ENCODE results near the gene EDC4. TPM values are rescaled to one million over a fixed set of nuclear protein-coding genes. Genes with fewer than 3 reads are reported as not detected.
A peak's percentile ranks its signal among the peaks of the same experiment; 100 is the strongest.

Gene EDC4
- total RNA-seq, 4 donors from 2014 or later, result 31.4 to 68.2 (median 41.2) TPM

- DNase-seq, result peak; percentile 71 to 78
- no peak for TF ChIP-seq POLR2A (IDR thresholded peaks at IDR 0.05)
- TF ChIP-seq CTCF (IDR thresholded peaks at IDR 0.05), result peak; percentile 34 to 89 (median 86)
- H3K36me3 ChIP-seq, result peaks cover 6 to 13% of the 10 kb centered on the region in 2 donors
Observed at GRCh38 chr16:67928561-67929364, 55.9 kb downstream of the EDC4 start.

GRCh38 chr16:67930191-67930590, 57.3 kb downstream of the EDC4 start:
- Histone ChIP-seq H3K27ac (no peak overlapping the region), H3K36me3 (peaks cover 6 to 13% of the 10 kb centered on the region in 2 donors), H3K9me3 (no peaks in the 10 kb centered on the region), H3K4me3 (replicated peaks in 1 of 3) (no peak overlapping the region), H3K4me1 (peaks cover 9 to 21% of the 10 kb centered on the region in 2 donors), H3K27me3 (no peaks in the 10 kb centered on the region)
- DNase-seq, result no peak
- intact Hi-C loops (cut with DNase I), result loop anchor here (10.0 kb wide), 1 partner anchor 265 kb away; the partner anchor contains the start of genes ACD, C16orf86, ENKD1 and PARD6A
- TF ChIP-seq CTCF (IDR thresholded peaks at IDR 0.05) (no peak), POLR2A (IDR thresholded peaks at IDR 0.05) (no peak)
- 96 to 98% methylated on average over 5 to 13 of the region's 14 CpGs for WGBS, 2 donors

More at GRCh38 chr16:67928561-67929364, 55.9 kb downstream of the EDC4 start:
- peaks cover 9 to 31% of the 10 kb centered on the region in 2 donors for H3K4me1 ChIP-seq
- no peak overlapping the region for H3K27ac ChIP-seq
- WGBS, 2 donors, result 54 to 65% methylated on average over 9 to 16 of the region's 16 CpGs
- H3K27me3 ChIP-seq, result no peaks in the 10 kb centered on the region
- no peaks in the 10 kb centered on the region for H3K9me3 ChIP-seq
- no peak overlapping the region for H3K4me3 ChIP-seq (replicated peaks in 1 of 3)
- intact Hi-C loops (cut with DNase I), result loop anchor here (5.0 kb wide), 2 partner anchors 46 to 111 kb away; partner anchors contain the start of gene NRN1L

- H3K4me3 ChIP-seq (replicated peaks in 1 of 3), result no peak overlapping the region
- 96 to 97% methylated on average over 16 to 17 of the region's 17 CpGs for WGBS, 2 donors
- intact Hi-C loops (cut with DNase I), result loop anchor here (10.0 kb wide), 1 partner anchor 266 kb away; the partner anchor contains the start of genes ACD, C16orf86, ENKD1 and PARD6A
- no peak for TF ChIP-seq POLR2A (IDR thresholded peaks at IDR 0.05)
- TF ChIP-seq CTCF (IDR thresholded peaks at IDR 0.05), result no peak
- no peaks in the 10 kb centered on the region for H3K27me3 ChIP-seq
- no peak for DNase-seq
- peaks cover 7 to 18% of the 10 kb centered on the region in 2 donors for H3K4me1 ChIP-seq
- H3K9me3 ChIP-seq, result no peaks in the 10 kb centered on the region
- no peak overlapping the region for H3K27ac ChIP-seq
- H3K36me3 ChIP-seq, result peaks cover 6 to 13% of the 10 kb centered on the region in 2 donors
Observed at GRCh38 chr16:67930678-67931211, 57.9 kb downstream of the EDC4 start.

Small RNA genes within 50 kb of the gene (small RNA-seq; reads per million reads assigned to genes)
- not detected for gene AC040162.2
- not detected for gene NRN1L

Other genes starting within 250 kb of the EDC4 start
- 1 to 10 TPM in 2 of 4 donors, under 1 TPM in 2; 0.22 to 1.3 (median 0.92) TPM for gene CARMIL2, start 227.9 kb upstream of the EDC4 start, total RNA-seq
- gene ACD, start 212.8 kb upstream of the EDC4 start, total RNA-seq, result 10 to 100 TPM in 3 of 4 donors, 1 to 10 TPM in 1; 9.3 to 28.7 (median 21.5) TPM
- 1 to 10 TPM; 2.5 to 8.8 (median 5.0) TPM for gene PARD6A, start 212.1 kb upstream of the EDC4 start, total RNA-seq
- gene ENKD1, start 206.3 kb upstream of the EDC4 start, total RNA-seq, result 10 to 100 TPM; 14.2 to 33.2 (median 21.9) TPM
- 10 to 100 TPM in 1 of 4 donors, 1 to 10 TPM in 3; 3.9 to 10.7 (median 6.9) TPM for gene C16orf86, start 206.2 kb upstream of the EDC4 start, total RNA-seq
- gene GFOD2, start 153.7 kb upstream of the EDC4 start, total RNA-seq, result 10 to 100 TPM; 10.9 to 27.5 (median 23.7) TPM
- 10 to 100 TPM in 2 of 4 donors, 1 to 10 TPM in 2; 9.2 to 13.0 (median 11.0) TPM for gene RANBP10, start 66.5 kb upstream of the EDC4 start, total RNA-seq
- gene TSNAXIP1, start 66.2 kb upstream of the EDC4 start, total RNA-seq, result 1 to 10 TPM in 2 of 4 donors, under 1 TPM in 2; 0.34 to 3.2 (median 0.93) TPM
- gene THAP11, start 30.7 kb upstream of the EDC4 start, total RNA-seq, result 10 to 100 TPM; 53.5 to 79.0 (median 67.8) TPM
- gene NUTF2, start 26.1 kb upstream of the EDC4 start, total RNA-seq, result 100 to 1,000 TPM in 1 of 4 donors, 10 to 100 TPM in 3; 31.6 to 153 (median 58.4) TPM
- 10 to 100 TPM; 15.7 to 43.8 (median 26.2) TPM for gene CENPT, start 25.4 kb upstream of the EDC4 start, total RNA-seq
- gene NRN1L, start 11.8 kb downstream of the EDC4 start, total RNA-seq, result 1 to 10 TPM in 1 of 4 donors, not detected in 3; 2.0 TPM
- gene PSKH1, start 20.2 kb downstream of the EDC4 start, total RNA-seq, result 10 to 100 TPM; 20.3 to 35.7 (median 28.8) TPM
- under 1 TPM in 2 of 4 donors, not detected in 2; 0.34 to 0.94 TPM for gene CTRL, start 58.8 kb downstream of the EDC4 start, total RNA-seq
- gene PSMB10, start 63.8 kb downstream of the EDC4 start, total RNA-seq, result 10 to 100 TPM; 22.9 to 39.7 (median 32.5) TPM
- gene LCAT, start 71.1 kb downstream of the EDC4 start, total RNA-seq, result 10 to 100 TPM in 3 of 4 donors, 1 to 10 TPM in 1; 9.9 to 16.4 (median 13.4) TPM
- 10 to 100 TPM; 47.0 to 65.1 (median 51.7) TPM for gene SLC12A4, start 95.6 kb downstream of the EDC4 start, total RNA-seq
- under 1 TPM in 2 of 4 donors, not detected in 2; 0.11 to 0.40 TPM for gene DPEP3, start 107.4 kb downstream of the EDC4 start, total RNA-seq
- gene DPEP2, start 126.4 kb downstream of the EDC4 start, total RNA-seq, result 1 to 10 TPM in 3 of 4 donors, under 1 TPM in 1; 0.22 to 2.5 (median 2.1) TPM
- gene DPEP2NB, start 142.9 kb downstream of the EDC4 start, total RNA-seq, result not detected
- gene DDX28, start 150.2 kb downstream of the EDC4 start, total RNA-seq, result 10 to 100 TPM in 1 of 4 donors, 1 to 10 TPM in 3; 4.2 to 10.0 (median 6.6) TPM
- 10 to 100 TPM; 10.0 to 14.1 (median 12.9) TPM for gene DUS2, start 150.2 kb downstream of the EDC4 start, total RNA-seq
- gene NFATC3, start 212.3 kb downstream of the EDC4 start, total RNA-seq, result 100 to 1,000 TPM in 1 of 4 donors, 10 to 100 TPM in 3; 67.7 to 107 (median 71.7) TPM